CD4-positive, alpha-beta T cell (primary cell): ENCODE measurements around the gene TTC28. TPM values are rescaled to one million over a fixed set of nuclear protein-coding genes. Genes with fewer than 3 reads are reported as not detected.

Experiments
- ATAC-seq: fragments of 200-7000 bp; cut with Tn5 transposase; one replicate; pipeline ENCODE4 v1.10.0; 2022; ENCODE audit warnings: mild to moderate bottlenecking; ENCODE audit not compliant: poor library complexity
- CTCF ChIA-PET: fragments of 350-600 bp; sonication (Branson Sonifier 250); formaldehyde crosslinking; loops from one replicate; lab custom pipeline; 2021; ENCODE audit warnings: antibody characterized with exemption, inconsistent platforms; lab: Charles Lee
- POLR2A ChIA-PET: fragments of 350-600 bp; sonication (Branson Sonifier 250); formaldehyde crosslinking; loops from one replicate; lab custom pipeline; 2021; ENCODE audit warnings: antibody characterized with exemption, inconsistent platforms; lab: Charles Lee
- DNase-seq, 14 experiments: peaks; one replicate each; pipeline ENCODE4 v3.0.0-alpha.2; 2013 to 2020; ENCODE audit warnings: mixed read lengths in 2 of 14
- H3K27ac ChIP-seq, 2 donors: one replicate each; pipeline versions ENCODE4 v1.5.1 to v1.7.0; 2013; ENCODE audit warnings: low read length in 2 of 2, low read depth in 1 of 2, mild to moderate bottlenecking in 1 of 2
- H3K27me3 ChIP-seq, 2 experiments: 1 replicate in 1 of 2; 2 replicates in 1 of 2; pipeline versions ENCODE4 v1.6.1 to v1.7.0; 2013; ENCODE audit warnings: low read length in 2 of 2, control low read depth in 1 of 2, mild to moderate bottlenecking in 1 of 2, moderate library complexity in 1 of 2; ENCODE audit not compliant: insufficient read depth in 2 of 2, control insufficient read depth in 1 of 2
- H3K36me3 ChIP-seq: one replicate; pipeline ENCODE4 v1.6.1; 2013; ENCODE audit warnings: low read length, control low read depth; ENCODE audit not compliant: insufficient read depth
- H3K4me1 ChIP-seq: one replicate; pipeline ENCODE4 v1.6.1; 2013; ENCODE audit warnings: low read length, control low read depth; ENCODE audit not compliant: insufficient read depth
- H3K4me3 ChIP-seq: one replicate; pipeline ENCODE4 v1.5.1; 2013; ENCODE audit warnings: mild to moderate bottlenecking, low read length, moderate library complexity
- H3K9me3 ChIP-seq, 2 experiments: 1 replicate in 1 of 2; 2 replicates in 1 of 2; pipeline versions ENCODE4 v1.6.1 to v1.7.0; 2013; ENCODE audit warnings: low read length in 2 of 2, mild to moderate bottlenecking in 2 of 2, control low read depth in 1 of 2, moderate library complexity in 1 of 2; ENCODE audit not compliant: control insufficient read depth in 1 of 2, insufficient read depth in 1 of 2
- H3K27ac Mint-ChIP-seq: one replicate; pipeline ENCODE4 v1.8.0; 2020; ENCODE audit warnings: mixed read lengths
- H3K27me3 Mint-ChIP-seq: one replicate; pipeline ENCODE4 v1.8.0; 2021; ENCODE audit warnings: mixed read lengths
- H3K36me3 Mint-ChIP-seq: one replicate; pipeline ENCODE4 v1.8.0; 2021; ENCODE audit warnings: low read depth, mixed read lengths
- H3K4me1 Mint-ChIP-seq: one replicate; pipeline ENCODE4 v1.8.0; 2021; ENCODE audit warnings: low read depth, mixed read lengths
- H3K4me3 Mint-ChIP-seq: one replicate; pipeline ENCODE4 v1.8.0; 2020; ENCODE audit warnings: mild to moderate bottlenecking, mixed read lengths
- H3K9me3 Mint-ChIP-seq: one replicate; pipeline ENCODE4 v1.8.0; 2020; ENCODE audit warnings: mixed read lengths
- intact Hi-C, 2 experiments: fragments of 100-400 bp; cut with DNase I in 1 of 2; cut with micrococcal nuclease in 1 of 2; formaldehyde crosslinking; loops; one replicate each; pipeline versions ENCODE4 v1.15.1 to v1.9.0; 2023 to 2025; cut with DNase I, micrococcal nuclease
- total RNA-seq, 174 experiments: library from RNA in 2 of 174; stranded (reverse) in 2 of 174; gene quantifications; one replicate each; pipeline ENCODE4 v1.2.3 and lab custom pipeline; 2021 to 2026
- TF ChIP-seq, protein P1 (sequence below): fragments of 200-600 bp; IDR thresholded peaks from one replicate; pipeline ENCODE4 v1.8.0; 2022; ENCODE audit warnings: antibody characterized with exemption, mild to moderate bottlenecking

TTC28 gene
- total RNA-seq, 2 experiments from 2014 or later, result 4.6 to 5.7 TPM

DNA sequence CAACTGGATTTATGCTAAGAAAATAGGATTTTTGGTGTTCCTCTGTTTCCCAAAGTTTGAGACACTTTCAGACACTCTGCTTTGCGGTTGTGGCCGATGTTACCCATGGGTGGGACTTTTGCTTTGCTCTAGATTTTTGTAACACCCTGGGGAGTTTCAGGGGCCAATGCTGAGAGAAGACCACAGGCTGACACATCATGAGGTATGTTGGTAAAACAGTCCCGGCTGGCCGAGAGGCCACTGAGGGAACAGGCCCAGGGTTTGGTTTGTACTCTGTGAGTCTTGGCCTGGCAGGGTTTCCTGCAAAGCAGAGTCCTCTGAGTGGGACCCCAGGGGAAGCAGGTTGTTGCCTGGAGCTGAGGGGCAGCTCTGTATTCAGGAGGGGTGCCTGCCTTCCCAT is 682.1 kb downstream of the TTC28 start:
- Mint-ChIP-seq H3K9me3 (no peaks in the 10 kb centered on the region), H3K27ac (no peak overlapping the region), H3K27me3 (no peaks in the 10 kb centered on the region), H3K36me3 (no peaks in the 10 kb centered on the region), H3K4me1 (no peaks in the 10 kb centered on the region), H3K4me3 (no peak overlapping the region)
- no peaks in the 10 kb centered on the region for H3K4me1 ChIP-seq
- ChIA-PET POLR2A (no interaction called here), CTCF (no interaction called here)
- ATAC-seq, result no peak
- no peak for DNase-seq
- no peak overlapping the region for H3K27ac ChIP-seq
- intact Hi-C loops, result no loop called here
- no peaks in the 10 kb centered on the region for H3K27me3 ChIP-seq
- no peaks in the 10 kb centered on the region for H3K36me3 ChIP-seq
- H3K4me3 ChIP-seq, result no peak overlapping the region
- H3K9me3 ChIP-seq, result no peaks in the 10 kb centered on the region
- TF ChIP-seq, protein P1, sequence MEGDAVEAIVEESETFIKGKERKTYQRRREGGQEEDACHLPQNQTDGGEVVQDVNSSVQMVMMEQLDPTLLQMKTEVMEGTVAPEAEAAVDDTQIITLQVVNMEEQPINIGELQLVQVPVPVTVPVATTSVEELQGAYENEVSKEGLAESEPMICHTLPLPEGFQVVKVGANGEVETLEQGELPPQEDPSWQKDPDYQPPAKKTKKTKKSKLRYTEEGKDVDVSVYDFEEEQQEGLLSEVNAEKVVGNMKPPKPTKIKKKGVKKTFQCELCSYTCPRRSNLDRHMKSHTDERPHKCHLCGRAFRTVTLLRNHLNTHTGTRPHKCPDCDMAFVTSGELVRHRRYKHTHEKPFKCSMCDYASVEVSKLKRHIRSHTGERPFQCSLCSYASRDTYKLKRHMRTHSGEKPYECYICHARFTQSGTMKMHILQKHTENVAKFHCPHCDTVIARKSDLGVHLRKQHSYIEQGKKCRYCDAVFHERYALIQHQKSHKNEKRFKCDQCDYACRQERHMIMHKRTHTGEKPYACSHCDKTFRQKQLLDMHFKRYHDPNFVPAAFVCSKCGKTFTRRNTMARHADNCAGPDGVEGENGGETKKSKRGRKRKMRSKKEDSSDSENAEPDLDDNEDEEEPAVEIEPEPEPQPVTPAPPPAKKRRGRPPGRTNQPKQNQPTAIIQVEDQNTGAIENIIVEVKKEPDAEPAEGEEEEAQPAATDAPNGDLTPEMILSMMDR, result no peak

DNA sequence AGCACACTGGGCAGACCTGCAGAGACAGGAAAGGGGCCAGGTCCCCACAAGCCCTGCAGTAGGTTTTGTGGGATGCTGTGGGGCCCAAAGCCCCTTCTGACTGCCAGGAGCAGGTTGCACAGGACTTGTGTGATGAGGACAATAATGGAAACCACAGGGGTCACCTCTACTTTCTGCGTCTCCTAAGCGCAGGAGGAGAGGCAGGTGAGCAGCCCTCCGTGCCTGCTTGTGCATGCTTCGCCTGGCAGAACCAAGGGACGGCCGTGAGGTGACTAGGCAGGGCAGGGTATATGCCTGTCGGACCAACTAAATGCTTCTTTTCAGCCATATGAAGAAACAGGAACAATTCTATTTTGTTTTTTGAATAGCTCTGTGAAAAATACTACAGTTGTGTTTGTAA is 682.7 kb downstream of the TTC28 start:
- ChIA-PET CTCF (no interaction called here), POLR2A (no interaction called here)
- Mint-ChIP-seq H3K4me1 (no peaks in the 10 kb centered on the region), H3K4me3 (no peak overlapping the region), H3K27ac (no peak overlapping the region), H3K36me3 (no peaks in the 10 kb centered on the region), H3K9me3 (no peaks in the 10 kb centered on the region), H3K27me3 (no peaks in the 10 kb centered on the region)
- no peak for DNase-seq
- no peak for ATAC-seq
- Histone ChIP-seq H3K36me3 (no peaks in the 10 kb centered on the region), H3K4me1 (no peaks in the 10 kb centered on the region), H3K9me3 (no peaks in the 10 kb centered on the region), H3K27ac (no peak overlapping the region), H3K4me3 (no peak overlapping the region), H3K27me3 (no peaks in the 10 kb centered on the region)
- intact Hi-C loops, result no loop called here
- TF ChIP-seq, protein P1, result no peak

DNA sequence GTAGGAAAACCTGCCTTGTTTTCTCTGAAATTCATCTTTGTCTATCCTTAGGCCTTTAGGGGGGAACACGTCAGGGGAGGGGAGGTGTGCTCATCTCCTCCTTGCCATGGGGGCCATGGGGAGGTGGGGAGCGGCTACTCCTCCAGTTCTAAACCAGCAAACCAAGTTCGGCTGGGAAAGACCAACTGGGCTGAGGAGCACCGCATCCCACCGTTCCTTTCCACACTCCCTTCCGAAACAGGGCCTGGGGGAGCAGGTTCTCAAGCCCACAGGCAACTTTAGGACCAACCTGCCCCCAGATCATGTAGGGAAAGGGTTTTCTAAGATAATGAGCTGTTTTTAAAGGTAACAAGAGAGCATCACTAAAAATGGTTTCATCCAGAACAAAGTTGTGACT is 683.1 kb downstream of the TTC28 start:
- Histone ChIP-seq H3K4me1 (no peaks in the 10 kb centered on the region), H3K36me3 (no peaks in the 10 kb centered on the region), H3K9me3 (no peaks in the 10 kb centered on the region), H3K27ac (no peak overlapping the region), H3K27me3 (no peaks in the 10 kb centered on the region), H3K4me3 (no peak overlapping the region)
- TF ChIP-seq, protein P1, result no peak
- Mint-ChIP-seq H3K27ac (no peak overlapping the region), H3K27me3 (no peaks in the 10 kb centered on the region), H3K9me3 (no peaks in the 10 kb centered on the region), H3K4me1 (no peaks in the 10 kb centered on the region), H3K36me3 (no peaks in the 10 kb centered on the region), H3K4me3 (no peak overlapping the region)
- no peak for ATAC-seq
- no peak for DNase-seq
- intact Hi-C loops, result no loop called here
- ChIA-PET CTCF (no interaction called here), POLR2A (no interaction called here)
